Panc1 (cell line): Measurements from ENCODE around the gene GAN. TPM values are rescaled to one million over a fixed set of nuclear protein-coding genes. Genes with fewer than 3 reads are reported as not detected.

Source experiments
- ATAC-seq: fragments of 200-7000 bp; cut with Tn5 transposase; 2 replicates; pipeline ENCODE4 v1.9.1; 2020; ENCODE audit warnings: mild to moderate bottlenecking, moderate library complexity
- BruUV-seq: library from RNA; stranded (reverse); fragments of 400-500 nt; replicated peaks from 2 replicates; lab custom pipeline; 2021; lab: Mats Ljungman, UMichigan
- CTCF ChIA-PET: fragments of 300-600 bp; sonication (Branson Sonifier 250); formaldehyde crosslinking; loops from one replicate; lab custom pipeline; 2022; ENCODE audit warnings: antibody characterized with exemption; lab: Charles Lee
- POLR2A ChIA-PET: fragments of 300-600 bp; sonication (Branson Sonifier 250); formaldehyde crosslinking; loops from one replicate; lab custom pipeline; 2022; ENCODE audit warnings: antibody characterized with exemption; lab: Charles Lee
- DNase-seq: peaks from one replicate; pipeline ENCODE4 v3.0.0-alpha.2; 2010; ENCODE audit warnings: low read depth, low spot score
- H3K27ac ChIP-seq: 2 replicates; pipeline ENCODE4 v1.5.1; 2011; ENCODE audit warnings: mild to moderate bottlenecking, low read length, inconsistent platforms
- H3K27me3 ChIP-seq: fragments of 200-500 bp; sonication (Bioruptor generic); 2 replicates; pipeline ENCODE4 v1.6.0; 2014; ENCODE audit warnings: low read length, inconsistent platforms; ENCODE audit not compliant: control insufficient read depth, insufficient read depth
- H3K36me3 ChIP-seq: fragments of 200-500 bp; sonication (Bioruptor generic); 2 replicates; pipeline ENCODE4 v1.5.1; 2014; ENCODE audit warnings: inconsistent platforms, mild to moderate bottlenecking, low read length, moderate library complexity; ENCODE audit not compliant: control insufficient read depth, insufficient read depth
- H3K4me1 ChIP-seq: 2 replicates; pipeline ENCODE4 v1.5.1; 2011; ENCODE audit warnings: inconsistent platforms, mild to moderate bottlenecking, low read length, moderate library complexity; ENCODE audit not compliant: control insufficient read depth, insufficient read depth
- H3K4me3 ChIP-seq, 2 experiments: 2 replicates each; pipeline ENCODE4 v1.5.1; 2011 to 2012; ENCODE audit warnings: low read depth in 2 of 2, low read length in 2 of 2, mild to moderate bottlenecking in 2 of 2, inconsistent platforms in 1 of 2, moderate library complexity in 1 of 2
- H3K9me3 ChIP-seq: fragments of 200-500 bp; sonication (Bioruptor generic); 2 replicates; pipeline ENCODE4 v1.5.1; 2014; ENCODE audit warnings: low read depth, mild to moderate bottlenecking, inconsistent platforms, low read length, moderate library complexity; ENCODE audit not compliant: control insufficient read depth, insufficient read depth
- POLR2AphosphoS5 ChIP-seq: IDR thresholded peaks from 2 replicates; pipeline ENCODE4 v1.6.1; 2012; ENCODE audit warnings: mild to moderate bottlenecking, low read depth, low read length, moderate library complexity
- SIN3A ChIP-seq: IDR thresholded peaks from 2 replicates; pipeline ENCODE4 v1.6.1; 2012; ENCODE audit warnings: low read depth, mild to moderate bottlenecking, low read length, moderate library complexity, borderline replicate concordance; ENCODE audit not compliant: insufficient read depth
- TCF7L2 ChIP-seq: IDR thresholded peaks from 2 replicates; pipeline ENCODE4 v1.6.1; 2011; ENCODE audit warnings: mild to moderate bottlenecking, low read depth, low read length, inconsistent platforms
- in situ Hi-C: cut with HindIII; loops from 2 replicates; pipeline ENCODE4 v1.10.0; 2016; ENCODE audit warnings: low sequenced_read_pairs, low pct_unique_long_range_greater_than_20kb
- intact Hi-C: fragments of 100-400 bp; cut with micrococcal nuclease; formaldehyde crosslinking; loops from one replicate; pipeline ENCODE4 v1.10.0; 2022; ENCODE audit not compliant: unreplicated experiment
- total RNA-seq: library from RNA; stranded (reverse); gene quantifications from one replicate; pipeline ENCODE4 v1.2.1, GENCODE V29; 2021; ENCODE audit not compliant: unreplicated experiment
- TF ChIP-seq, protein P1 (sequence below): fragments of 450-650 bp; IDR thresholded peaks from 2 replicates; pipeline ENCODE4 v1.5.1; 2017; ENCODE audit warnings: mild to moderate bottlenecking
- TF ChIP-seq, protein P2 (sequence below), 2 experiments: IDR thresholded peaks; 2 replicates each; pipeline ENCODE4 v1.6.1; 2011 to 2012; ENCODE audit warnings: low read depth in 2 of 2, control low read depth in 1 of 2, low read length in 1 of 2, mild to moderate bottlenecking in 1 of 2, moderate library complexity in 1 of 2; ENCODE audit not compliant: insufficient read depth in 1 of 2

GAN gene
- total RNA-seq, 1 experiment from 2014 or later = 9.1 TPM

GRCh38 chr16:81358860-81359259, 44.1 kb downstream of the GAN start:
- no peaks in the 10 kb centered on the region for H3K4me1 ChIP-seq
- ATAC-seq (no peak), DNase-seq (no peak)
- no peak overlapping the region for H3K27ac ChIP-seq
- no peaks in the 10 kb centered on the region for H3K9me3 ChIP-seq
- intact Hi-C loops (no loop called here), in situ Hi-C loops (no loop called here)
- no peaks in the 10 kb centered on the region; the same call in 1 of the 2 replicates for H3K36me3 ChIP-seq
- BruUV-seq = no TSS peak
- TF ChIP-seq TCF7L2 = no peak
- no peak for TF ChIP-seq POLR2AphosphoS5
- TF ChIP-seq, protein P1, sequence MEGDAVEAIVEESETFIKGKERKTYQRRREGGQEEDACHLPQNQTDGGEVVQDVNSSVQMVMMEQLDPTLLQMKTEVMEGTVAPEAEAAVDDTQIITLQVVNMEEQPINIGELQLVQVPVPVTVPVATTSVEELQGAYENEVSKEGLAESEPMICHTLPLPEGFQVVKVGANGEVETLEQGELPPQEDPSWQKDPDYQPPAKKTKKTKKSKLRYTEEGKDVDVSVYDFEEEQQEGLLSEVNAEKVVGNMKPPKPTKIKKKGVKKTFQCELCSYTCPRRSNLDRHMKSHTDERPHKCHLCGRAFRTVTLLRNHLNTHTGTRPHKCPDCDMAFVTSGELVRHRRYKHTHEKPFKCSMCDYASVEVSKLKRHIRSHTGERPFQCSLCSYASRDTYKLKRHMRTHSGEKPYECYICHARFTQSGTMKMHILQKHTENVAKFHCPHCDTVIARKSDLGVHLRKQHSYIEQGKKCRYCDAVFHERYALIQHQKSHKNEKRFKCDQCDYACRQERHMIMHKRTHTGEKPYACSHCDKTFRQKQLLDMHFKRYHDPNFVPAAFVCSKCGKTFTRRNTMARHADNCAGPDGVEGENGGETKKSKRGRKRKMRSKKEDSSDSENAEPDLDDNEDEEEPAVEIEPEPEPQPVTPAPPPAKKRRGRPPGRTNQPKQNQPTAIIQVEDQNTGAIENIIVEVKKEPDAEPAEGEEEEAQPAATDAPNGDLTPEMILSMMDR = no peak
- no peak for TF ChIP-seq SIN3A
- POLR2A ChIA-PET = interaction anchor here (0.6 kb wide), 1 partner anchor 17 kb away, joined by 6 read pairs; no protein-coding TSS in a partner anchor
- no peak overlapping the region for H3K4me3 ChIP-seq
- no peaks in the 10 kb centered on the region for H3K27me3 ChIP-seq
- CTCF ChIA-PET = no interaction called here

DNA sequence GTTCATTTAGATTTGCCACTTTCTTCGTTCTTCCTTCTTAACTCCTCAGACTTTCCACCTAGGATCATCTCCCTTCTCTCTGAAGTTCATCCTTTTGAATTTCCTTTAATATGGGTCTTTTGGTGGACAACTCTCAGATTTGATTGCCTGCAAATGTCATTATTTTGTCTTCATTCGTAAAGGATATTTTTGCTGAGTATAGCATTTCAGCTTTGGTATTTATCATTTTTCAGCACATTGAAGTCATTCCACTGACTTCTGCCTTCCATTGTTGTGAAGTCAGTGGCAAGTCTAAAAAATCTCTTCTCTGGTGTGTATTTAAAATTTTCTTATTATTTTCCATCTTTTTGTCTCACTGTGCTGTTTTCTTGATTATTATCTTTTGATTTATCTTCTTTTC, 45.4 kb downstream of the GAN start:
- H3K27ac ChIP-seq = no peak overlapping the region
- H3K27me3 ChIP-seq = no peaks in the 10 kb centered on the region
- ChIA-PET POLR2A (no interaction called here), CTCF (no interaction called here)
- intact Hi-C loops = no loop called here
- H3K4me3 ChIP-seq = no peak overlapping the region
- DNase-seq (no peak), ATAC-seq (no peak)
- no TSS peak for BruUV-seq
- no peaks in the 10 kb centered on the region for H3K9me3 ChIP-seq
- in situ Hi-C loops = no loop called here
- TF ChIP-seq POLR2AphosphoS5 (no peak), TCF7L2 (no peak), SIN3A (no peak)
- TF ChIP-seq, protein P2, sequence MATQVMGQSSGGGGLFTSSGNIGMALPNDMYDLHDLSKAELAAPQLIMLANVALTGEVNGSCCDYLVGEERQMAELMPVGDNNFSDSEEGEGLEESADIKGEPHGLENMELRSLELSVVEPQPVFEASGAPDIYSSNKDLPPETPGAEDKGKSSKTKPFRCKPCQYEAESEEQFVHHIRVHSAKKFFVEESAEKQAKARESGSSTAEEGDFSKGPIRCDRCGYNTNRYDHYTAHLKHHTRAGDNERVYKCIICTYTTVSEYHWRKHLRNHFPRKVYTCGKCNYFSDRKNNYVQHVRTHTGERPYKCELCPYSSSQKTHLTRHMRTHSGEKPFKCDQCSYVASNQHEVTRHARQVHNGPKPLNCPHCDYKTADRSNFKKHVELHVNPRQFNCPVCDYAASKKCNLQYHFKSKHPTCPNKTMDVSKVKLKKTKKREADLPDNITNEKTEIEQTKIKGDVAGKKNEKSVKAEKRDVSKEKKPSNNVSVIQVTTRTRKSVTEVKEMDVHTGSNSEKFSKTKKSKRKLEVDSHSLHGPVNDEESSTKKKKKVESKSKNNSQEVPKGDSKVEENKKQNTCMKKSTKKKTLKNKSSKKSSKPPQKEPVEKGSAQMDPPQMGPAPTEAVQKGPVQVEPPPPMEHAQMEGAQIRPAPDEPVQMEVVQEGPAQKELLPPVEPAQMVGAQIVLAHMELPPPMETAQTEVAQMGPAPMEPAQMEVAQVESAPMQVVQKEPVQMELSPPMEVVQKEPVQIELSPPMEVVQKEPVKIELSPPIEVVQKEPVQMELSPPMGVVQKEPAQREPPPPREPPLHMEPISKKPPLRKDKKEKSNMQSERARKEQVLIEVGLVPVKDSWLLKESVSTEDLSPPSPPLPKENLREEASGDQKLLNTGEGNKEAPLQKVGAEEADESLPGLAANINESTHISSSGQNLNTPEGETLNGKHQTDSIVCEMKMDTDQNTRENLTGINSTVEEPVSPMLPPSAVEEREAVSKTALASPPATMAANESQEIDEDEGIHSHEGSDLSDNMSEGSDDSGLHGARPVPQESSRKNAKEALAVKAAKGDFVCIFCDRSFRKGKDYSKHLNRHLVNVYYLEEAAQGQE (IDR thresholded peaks at IDR 0.05; ENCODE audit: insufficient read depth in 1 of 2, low read depth in 2 of 2, low read length in 1 of 2) = no peak
- TF ChIP-seq, protein P1 = no peak
- no peaks in the 10 kb centered on the region; the same call in 1 of the 2 replicates for H3K36me3 ChIP-seq
- H3K4me1 ChIP-seq = no peaks in the 10 kb centered on the region
